Fibroblast of the aortic adventitia (primary cell): ENCODE results near the gene ITSN1. TPM values are rescaled to one million over a fixed set of nuclear protein-coding genes. Genes with fewer than 3 reads are reported as not detected.

Experiments used
- DNase-seq: peaks from one replicate; pipeline ENCODE4 v3.0.0-alpha.2; 2010; ENCODE audit warnings: low read depth
- H3K4me3 ChIP-seq: 2 replicates; pipeline ENCODE4 v1.5.1; 2011; ENCODE audit warnings: low read depth, mild to moderate bottlenecking, control low read depth, low read length, moderate library complexity
- total RNA-seq: library from RNA; depleted of rRNA; stranded (reverse); fragments of >200 nt; gene quantifications from 2 replicates; pipeline ENCODE4 v1.2.3, GENCODE V29; 2012; ENCODE audit warnings: low replicate concordance
- TF ChIP-seq, protein P1 (sequence below): IDR thresholded peaks from 2 replicates; pipeline ENCODE4 v1.5.1; 2011; ENCODE audit warnings: mild to moderate bottlenecking, low read length, control low read depth, inconsistent platforms; ENCODE audit not compliant: insufficient read depth

ITSN1 gene
- total RNA-seq, 1 donor, result 35.0 TPM

DNA sequence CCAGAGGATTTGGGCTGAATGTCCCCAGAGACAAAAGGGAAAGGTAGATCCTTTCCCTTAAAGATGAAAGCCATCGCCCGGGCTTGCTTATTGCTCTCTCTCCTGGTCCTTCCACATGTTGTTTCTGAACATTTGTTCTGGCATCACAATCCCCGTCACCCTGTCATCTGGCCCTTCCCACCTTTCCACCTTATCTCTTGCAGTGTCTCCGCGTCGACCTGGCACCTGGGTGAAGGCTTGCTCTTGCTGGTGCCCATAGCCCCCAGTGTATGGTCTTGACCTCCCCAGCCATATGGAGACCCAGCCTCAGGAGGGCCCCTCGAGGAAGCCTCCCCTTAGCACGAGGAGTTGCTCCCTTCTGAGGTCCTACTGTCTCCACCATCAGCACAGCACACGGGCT is 208.7 kb downstream of the ITSN1 start:
- TF ChIP-seq, protein P1, sequence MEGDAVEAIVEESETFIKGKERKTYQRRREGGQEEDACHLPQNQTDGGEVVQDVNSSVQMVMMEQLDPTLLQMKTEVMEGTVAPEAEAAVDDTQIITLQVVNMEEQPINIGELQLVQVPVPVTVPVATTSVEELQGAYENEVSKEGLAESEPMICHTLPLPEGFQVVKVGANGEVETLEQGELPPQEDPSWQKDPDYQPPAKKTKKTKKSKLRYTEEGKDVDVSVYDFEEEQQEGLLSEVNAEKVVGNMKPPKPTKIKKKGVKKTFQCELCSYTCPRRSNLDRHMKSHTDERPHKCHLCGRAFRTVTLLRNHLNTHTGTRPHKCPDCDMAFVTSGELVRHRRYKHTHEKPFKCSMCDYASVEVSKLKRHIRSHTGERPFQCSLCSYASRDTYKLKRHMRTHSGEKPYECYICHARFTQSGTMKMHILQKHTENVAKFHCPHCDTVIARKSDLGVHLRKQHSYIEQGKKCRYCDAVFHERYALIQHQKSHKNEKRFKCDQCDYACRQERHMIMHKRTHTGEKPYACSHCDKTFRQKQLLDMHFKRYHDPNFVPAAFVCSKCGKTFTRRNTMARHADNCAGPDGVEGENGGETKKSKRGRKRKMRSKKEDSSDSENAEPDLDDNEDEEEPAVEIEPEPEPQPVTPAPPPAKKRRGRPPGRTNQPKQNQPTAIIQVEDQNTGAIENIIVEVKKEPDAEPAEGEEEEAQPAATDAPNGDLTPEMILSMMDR, result no peak
- no peak for DNase-seq
- no peak overlapping the region for H3K4me3 ChIP-seq

DNA sequence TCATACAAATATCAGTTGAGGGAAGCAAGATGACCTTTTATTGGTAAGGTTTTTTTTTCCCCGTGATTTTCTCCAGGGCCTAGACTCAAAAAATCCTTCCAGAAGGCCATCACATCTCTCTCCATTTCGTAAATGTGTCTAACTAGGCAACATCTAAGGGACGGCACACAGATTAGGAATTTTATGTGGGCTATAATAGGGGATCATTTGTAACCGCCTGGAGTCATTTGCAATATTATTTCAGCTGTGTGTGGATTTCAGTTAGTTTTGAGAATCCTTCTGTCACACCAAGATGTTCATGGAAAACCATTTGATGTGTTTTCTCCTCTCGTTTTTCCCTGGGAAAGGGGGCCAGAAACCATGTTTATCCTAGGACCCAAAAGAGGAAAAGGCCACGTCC is 210.2 kb downstream of the ITSN1 start:
- no peak for DNase-seq
- TF ChIP-seq, protein P1, result no peak

DNA sequence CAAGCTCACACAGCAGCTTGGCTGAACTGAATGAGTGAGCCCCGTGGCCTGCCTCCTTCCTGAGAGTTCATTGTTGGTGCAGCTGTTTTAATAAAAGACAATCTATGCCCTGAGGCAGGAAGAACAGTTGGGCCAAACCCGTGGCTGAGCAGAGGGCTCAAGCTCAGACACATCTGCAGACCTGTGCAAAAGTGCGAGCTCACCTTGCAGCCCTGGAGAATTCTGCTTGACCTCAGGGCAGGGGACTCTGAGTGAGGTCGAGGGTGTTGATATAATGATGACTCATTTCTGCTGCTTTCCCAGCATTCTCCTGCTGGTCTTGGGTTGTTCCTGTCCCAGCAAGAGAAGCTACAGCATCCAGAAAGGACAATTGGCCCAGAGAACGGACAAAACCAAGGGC is 212.3 kb downstream of the ITSN1 start:
- DNase-seq, result no peak
- TF ChIP-seq, protein P1, result no peak
- no peak overlapping the region for H3K4me3 ChIP-seq

More for the DNA sequence above, 210.2 kb downstream of the ITSN1 start:
- H3K4me3 ChIP-seq, result no peak overlapping the region

DNA sequence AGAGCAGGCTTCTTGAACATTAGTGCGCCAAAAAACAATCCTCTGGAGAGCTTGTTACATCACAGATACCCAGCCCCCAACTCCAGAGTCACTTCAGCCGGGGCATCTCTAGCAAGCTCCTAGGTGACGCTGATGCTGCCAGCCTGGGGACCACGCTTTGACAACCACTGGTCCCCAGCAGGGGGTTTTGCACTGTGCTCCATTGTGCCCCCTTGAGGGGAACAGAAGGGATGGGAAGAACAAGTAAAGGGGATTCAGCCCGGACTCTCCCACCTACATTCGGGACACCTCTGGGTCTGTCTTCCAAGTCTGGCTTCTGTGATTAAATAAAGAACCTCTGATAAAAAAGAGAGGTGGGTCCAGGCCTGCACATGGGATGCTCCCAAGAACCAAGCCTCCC is 212.9 kb downstream of the ITSN1 start:
- no peak overlapping the region for H3K4me3 ChIP-seq
- DNase-seq, result no peak
- TF ChIP-seq, protein P1, result no peak

DNA sequence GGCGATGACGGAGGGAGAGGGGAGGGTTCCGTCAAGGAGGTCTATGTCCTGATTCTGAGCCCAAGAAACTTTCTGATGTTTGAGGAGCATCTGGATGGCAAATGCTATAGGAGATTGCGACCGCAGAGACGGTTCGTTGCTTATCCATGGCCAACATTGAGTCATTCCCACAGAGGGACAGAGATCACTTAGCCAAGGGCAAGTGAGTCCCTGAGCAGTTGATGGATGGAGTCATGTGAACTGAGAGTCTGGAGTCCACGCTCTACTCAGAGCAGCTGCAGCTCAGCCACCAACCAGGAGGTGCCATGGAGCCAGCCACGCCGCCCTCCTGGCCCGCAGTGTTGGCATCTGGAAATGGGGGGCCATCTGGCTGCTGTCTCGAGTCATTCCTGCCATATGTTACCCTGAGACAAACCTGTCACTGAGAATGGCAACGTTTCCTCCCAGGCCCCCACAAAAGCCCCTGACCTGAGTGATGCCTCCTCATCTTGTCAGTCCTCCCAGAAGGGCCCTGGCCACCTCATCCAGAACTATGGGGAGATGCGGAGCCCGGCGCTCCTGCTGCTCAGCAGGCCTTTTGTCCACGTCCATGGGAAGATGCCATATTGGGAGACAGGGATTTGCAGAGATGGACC is 214.7 kb downstream of the ITSN1 start:
- DNase-seq, result no peak
- TF ChIP-seq, protein P1, result no peak

DNA sequence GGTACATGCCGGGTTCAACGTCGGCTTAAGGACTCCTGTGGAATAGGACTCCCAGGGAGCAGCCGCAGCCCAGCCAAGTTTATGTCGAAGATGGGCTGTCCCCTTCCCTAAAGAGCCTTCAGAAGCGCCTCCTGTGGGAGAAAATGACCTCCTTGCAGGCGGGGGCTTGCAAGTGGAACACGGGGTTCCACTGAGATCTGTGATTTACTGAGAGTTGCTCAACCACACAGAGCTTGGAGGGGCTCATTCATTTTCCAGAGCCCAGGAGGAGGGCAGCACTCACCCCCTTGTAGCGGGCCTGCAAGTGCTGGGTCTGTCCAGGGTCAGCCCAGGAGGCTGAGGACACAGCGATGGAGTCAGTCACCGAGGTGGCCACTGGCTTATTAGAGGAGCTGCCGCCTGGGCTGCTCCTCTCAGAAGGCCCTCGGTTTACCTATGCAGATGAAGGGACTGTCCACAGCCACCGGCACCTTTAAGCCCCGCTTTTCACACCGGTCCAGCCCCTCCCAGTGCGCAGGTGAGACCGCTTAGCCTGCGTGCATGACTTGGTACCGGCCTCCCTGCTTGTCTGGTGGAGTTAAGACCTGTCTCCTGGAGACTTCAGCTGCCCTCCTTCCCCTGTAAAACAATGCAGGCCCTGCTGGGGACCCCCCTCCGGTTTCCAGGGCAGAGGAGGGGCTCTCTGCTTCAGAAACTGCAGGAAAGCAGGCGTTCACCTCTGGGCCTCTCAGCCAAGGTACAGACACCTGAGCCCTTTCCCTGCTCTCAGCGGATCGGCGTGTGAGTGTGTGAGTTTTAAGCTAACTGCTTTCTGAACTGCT is 215.8 kb downstream of the ITSN1 start:
- no peak for DNase-seq
- TF ChIP-seq, protein P1, result no peak
- H3K4me3 ChIP-seq, result no peak overlapping the region

More for the DNA sequence above, 214.7 kb downstream of the ITSN1 start:
- H3K4me3 ChIP-seq, result no peak overlapping the region
